Measurements from ENCODE around the gene NPIPB2.

The NPIPB2 gene

GRCh38 chr16:11896486-11897176, 45.2 kb downstream of the NPIPB2 start:
- DNase-seq, result no peak

DNA sequence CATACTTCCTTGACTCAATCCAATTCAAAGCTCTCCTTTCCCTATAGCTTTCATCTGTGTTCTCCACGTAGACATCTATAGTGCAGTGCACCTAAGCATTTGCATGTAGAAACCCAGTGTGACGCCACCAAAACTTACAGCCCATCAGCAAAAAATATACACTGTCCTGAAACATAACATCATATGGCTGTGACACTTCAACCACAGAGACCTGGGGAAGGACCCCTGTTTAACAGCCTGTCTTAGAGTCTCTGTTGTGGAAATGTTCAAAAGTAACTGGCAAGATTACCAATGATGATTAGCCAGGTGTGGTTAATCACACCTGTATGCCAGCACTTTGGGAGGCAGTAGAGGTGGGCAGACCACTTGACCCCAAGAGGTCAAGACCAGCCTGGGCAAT, 48.3 kb downstream of the NPIPB2 start:
- DNase-seq, result no peak

GRCh38 chr16:11892761-11893160, 49.1 kb downstream of the NPIPB2 start:
- no peak for DNase-seq

DNA sequence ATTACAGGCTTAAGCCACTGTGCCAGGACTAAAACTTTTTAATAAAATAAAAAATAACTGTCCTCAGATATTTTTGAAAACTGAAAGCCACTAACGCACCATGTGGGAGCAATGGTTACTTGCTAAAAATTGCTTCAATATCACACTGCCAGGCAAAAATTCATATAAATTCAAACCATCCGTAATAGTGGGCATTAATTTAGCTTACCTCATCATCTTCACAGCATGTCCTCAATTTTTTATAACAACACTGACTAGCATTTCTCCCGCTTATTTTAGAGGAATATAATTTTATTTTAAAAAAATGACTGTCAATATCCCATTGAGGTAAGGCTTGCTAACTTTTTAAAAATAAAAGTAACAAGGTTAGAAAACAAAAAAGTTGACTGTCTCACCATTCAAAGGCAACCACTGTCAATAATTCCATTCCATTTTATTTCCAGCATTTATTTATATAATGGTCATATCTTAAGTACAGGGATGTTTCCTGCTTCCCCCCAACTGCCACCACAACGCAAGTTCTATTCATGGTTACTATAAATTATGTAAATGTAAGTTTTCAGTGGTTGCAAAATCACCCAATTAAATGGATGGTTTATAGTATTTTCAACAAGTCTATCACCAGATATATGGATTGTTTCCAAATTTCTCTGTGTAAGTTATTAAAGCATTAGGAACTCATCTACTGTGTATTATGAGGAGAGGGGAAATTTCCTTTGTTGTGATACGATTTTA, 51.4 kb downstream of the NPIPB2 start:
- DNase-seq, result no peak

DNA sequence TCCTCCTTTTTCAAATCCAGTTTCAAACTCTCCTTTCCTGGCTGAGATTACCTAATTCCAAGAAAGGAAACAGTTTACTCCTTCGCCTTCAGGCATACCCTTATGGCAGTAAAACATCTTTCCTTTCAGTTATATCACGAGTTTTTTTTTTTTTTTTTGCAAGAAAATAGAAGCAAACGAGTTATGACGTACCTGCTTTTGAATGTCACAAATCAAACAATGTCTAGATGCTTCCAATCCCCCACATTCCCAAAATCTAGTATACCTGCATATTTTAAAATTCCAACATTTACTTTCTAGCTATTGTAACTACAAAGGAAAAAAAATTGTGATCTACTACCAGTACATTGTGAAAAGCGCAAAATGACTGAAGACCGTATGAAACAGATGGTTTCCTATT, 55.0 kb downstream of the NPIPB2 start:
- no peak for DNase-seq

DNA sequence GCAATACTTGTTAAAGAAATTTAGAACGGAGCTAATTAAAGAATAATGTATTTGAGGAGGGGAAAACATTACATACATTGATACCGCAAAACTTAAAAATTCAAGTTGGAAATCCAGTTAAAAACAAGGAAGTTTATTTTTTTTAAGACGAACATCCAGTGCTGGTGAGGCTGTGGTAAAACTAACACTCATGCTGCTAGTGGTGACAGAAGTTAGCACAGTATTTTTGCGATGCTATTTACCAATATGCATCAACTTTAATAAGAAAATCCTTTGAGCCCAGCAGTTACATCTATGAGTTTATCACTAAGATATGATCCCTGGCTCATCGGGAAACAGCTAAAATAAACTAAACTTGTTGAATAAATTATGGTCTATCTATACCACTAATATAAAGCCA, 57.8 kb downstream of the NPIPB2 start:
- DNase-seq, result no peak

GRCh38 chr16:11880007-11880406, 61.8 kb downstream of the NPIPB2 start:
- no peak for DNase-seq

- peak; percentile 45 for DNase-seq
Measured at GRCh38 chr16:11877374-11877773, 64.5 kb downstream of the NPIPB2 start.
